NCI-H510A treated with DMSO at 0.1 percent for 48 hours (cell line): ENCODE results near the gene NAP1L1.

Experiments used
- DNase-seq: peaks from one replicate; lab custom pipeline; 2025; lab: John Stamatoyannopoulos, UW

Gene NAP1L1

DNA sequence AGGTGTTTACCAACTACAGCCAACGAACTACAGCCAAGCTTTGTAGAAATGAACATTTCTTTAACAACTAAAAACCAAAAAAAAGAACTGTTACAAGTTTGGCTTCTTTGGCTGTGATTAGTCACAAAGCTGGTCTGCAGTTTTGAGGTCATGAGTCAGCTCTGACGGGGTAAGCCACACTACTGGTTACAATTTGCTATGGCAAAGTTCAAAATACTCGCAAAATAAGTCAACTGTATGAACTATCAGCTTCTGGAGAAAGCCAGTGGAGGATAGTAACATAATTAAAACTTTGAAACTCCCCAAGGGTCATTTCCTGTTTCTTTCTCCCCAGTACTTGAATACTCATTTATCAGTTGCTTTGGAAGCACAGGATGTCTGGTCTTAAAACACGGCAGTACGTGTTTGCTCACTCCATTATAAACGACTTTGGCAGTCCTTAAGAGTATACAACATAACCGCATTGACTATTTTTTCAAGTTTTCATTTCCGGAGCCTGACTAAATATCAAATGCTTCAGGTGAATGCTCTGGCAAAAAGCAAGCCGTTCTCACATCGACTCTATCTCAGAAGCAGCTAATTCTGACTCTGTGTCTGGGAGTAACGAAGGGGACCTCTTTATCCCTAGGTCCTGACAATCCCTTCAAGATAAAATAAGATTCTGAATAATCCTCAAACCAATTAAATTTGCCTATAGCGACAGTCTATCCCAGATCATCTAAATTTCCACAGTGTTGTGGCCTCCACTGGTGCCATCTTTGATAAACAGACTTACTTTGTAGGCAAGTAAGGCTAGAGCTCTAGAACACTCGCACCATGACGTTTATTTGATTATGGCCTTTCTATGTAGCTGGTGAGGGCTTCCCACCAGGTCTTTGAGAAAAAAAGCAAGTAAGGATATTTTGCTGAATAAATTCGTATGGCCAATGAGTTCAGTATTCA lies 63.5 kb downstream of the NAP1L1 start:
- DNase-seq: peak; percentile 85

- DNase-seq: no peak
Observed at GRCh38 chr12:76020281-76020680, 64.2 kb downstream of the NAP1L1 start.

- DNase-seq: no peak
Observed at GRCh38 chr12:76018672-76019071, 65.8 kb downstream of the NAP1L1 start.

DNA sequence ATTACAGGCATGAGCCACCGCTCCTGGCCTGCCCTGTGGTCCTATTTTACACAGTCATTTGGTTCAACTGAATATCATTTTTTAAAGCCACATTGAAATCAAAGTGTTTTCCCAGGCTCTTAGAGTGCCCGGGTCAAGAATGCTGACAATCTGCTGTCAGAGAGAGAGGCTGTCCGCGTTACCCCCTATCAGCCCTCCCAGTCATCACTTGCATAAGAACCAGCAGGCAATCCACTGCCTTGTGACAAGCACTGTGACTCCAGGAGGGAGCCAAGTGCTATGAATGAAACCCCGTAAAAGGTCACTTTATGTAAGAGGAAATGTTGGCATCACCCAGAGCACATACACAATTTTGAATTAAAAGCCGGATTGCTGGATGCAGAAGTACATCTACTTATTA lies 66.4 kb downstream of the NAP1L1 start:
- no peak for DNase-seq

- DNase-seq: no peak
Observed at GRCh38 chr12:76014007-76014406, 70.5 kb downstream of the NAP1L1 start.

- DNase-seq: no peak
Observed at GRCh38 chr12:76013603-76014002, 70.9 kb downstream of the NAP1L1 start.

DNA sequence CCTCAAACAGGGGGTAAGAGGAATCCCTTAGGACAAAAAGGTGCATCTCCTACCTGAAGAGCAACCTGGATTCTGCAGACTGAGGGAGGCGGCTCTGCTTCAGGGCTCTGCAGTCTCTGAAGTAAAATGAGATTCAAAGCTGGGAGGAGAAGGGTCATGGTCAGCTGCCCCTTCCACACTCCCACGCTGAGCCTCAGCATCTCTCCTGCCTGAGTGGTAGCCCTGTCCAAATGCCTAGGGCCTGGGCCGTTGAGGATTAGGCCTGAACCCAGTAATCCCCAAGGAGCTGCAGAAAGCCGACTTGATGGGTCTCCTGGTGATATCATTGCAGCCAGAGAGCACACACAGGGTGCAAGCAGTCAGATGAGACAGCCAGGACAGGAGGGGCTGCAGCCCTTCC lies 71.8 kb downstream of the NAP1L1 start:
- DNase-seq: no peak

DNA sequence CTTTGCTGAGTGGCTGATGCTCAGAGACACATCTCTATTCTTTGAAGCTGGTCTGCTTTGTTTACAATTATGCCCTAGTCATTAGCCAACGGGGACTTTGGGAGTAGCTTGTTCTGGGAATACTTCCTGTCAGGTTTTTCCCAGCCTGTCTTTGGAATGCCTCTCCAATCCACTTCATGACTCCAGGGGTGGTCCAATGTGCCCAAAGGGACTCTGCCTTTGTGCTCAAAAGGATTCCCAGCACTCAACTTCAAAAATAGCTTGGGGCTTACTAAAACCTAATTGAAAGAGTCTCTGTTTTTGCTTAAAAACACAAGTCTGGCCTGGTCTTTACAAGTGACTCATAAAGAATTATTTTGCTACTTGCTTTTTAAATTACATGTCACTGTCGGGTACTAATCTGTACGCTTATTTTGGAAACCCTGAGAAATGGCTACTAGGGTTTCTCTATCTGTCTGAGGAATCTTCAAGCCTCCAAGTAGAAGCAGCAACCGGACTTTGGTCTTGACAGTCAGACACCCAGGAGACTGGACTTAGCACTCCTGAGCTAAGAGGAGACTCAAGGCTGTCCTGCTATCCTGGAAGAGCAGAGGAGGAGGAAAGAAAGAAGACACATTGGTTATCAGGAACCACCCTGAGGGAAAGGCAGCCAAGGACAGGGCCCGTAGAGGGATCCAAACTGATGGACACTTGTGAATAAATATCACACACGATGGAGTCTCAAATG lies 73.6 kb downstream of the NAP1L1 start:
- DNase-seq: peak; percentile 68

GRCh38 chr12:76008428-76008827 lies 76.1 kb downstream of the NAP1L1 start:
- DNase-seq: no peak

GRCh38 chr12:76007640-76008039 lies 76.8 kb downstream of the NAP1L1 start:
- no peak for DNase-seq

DNA sequence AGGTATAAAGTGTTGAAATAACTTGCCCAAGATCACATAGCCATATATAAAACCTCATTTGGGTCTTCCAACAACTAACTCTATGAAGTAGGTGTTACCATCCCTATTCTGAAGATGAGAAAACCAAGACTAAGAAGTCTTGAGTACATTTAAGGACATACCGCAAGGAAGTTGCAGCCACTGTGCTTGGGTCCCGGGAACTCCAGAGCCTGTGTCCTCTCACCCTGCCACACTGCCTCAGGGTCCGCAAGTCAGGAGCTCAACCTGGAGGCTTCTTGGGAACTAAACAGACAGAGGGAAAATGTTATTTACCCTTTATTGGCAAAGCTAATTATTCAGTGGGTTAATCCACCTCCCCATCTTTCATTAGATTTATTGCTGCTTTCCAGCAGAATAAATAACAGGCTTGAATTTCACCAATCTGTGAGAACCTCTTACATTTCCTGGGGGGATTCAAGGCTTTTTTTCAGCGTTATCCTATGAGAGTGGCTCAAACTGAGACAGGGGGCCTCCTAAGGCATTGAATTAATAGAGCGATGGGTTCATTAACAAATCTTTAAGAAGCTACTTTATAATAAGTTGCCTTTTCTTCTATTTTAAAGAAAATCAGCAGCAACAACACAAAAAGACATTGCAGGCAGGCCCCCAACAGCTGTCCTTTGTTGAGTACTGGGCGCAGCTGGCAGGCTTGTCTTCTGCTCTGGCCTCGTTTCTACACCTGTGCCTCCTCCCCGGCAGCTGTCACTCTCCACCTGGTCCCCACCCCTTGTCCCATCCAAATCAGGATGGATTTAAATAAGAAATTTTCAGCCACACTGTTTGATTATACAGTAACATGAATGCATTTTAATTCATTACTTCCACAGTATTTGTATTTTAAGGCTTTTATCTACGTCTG lies 78.2 kb downstream of the NAP1L1 start:
- DNase-seq: peak; percentile 37

GRCh38 chr12:76003355-76003638 lies 81.2 kb downstream of the NAP1L1 start:
- DNase-seq: no peak

DNA sequence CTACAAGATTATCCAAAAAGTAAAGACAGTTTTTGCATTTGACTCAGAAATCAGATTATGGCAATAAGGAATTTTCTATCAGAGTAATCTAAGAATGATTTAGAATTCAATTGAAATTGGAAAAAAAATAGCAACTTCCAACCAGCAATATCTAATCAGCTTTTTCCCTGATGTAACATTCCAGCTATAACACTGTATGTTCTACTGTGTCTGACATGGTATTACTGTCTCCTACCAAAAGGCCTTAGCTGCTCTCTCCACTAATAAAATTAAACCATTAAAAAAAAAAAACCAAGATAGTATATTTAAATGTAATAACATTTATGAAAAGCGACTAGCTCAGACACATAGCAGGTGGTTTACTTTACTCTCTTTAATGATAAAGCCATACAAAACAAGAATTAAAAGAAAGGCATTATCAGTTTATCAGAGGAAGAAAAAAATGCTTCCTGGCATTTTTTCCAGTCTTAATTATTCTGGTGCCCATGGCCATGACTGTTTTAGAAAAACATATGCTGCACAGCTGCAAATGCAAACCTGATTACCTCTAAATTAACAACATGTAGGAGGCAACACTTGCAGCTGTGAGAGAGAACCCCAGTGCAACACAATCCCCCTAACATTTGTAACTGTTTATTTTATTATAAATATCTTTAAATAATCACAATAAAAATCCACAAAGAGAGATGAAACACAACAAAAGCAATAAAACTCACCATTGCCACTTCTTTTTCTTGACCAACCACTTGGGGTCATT lies 81.7 kb downstream of the NAP1L1 start:
- DNase-seq: no peak

DNA sequence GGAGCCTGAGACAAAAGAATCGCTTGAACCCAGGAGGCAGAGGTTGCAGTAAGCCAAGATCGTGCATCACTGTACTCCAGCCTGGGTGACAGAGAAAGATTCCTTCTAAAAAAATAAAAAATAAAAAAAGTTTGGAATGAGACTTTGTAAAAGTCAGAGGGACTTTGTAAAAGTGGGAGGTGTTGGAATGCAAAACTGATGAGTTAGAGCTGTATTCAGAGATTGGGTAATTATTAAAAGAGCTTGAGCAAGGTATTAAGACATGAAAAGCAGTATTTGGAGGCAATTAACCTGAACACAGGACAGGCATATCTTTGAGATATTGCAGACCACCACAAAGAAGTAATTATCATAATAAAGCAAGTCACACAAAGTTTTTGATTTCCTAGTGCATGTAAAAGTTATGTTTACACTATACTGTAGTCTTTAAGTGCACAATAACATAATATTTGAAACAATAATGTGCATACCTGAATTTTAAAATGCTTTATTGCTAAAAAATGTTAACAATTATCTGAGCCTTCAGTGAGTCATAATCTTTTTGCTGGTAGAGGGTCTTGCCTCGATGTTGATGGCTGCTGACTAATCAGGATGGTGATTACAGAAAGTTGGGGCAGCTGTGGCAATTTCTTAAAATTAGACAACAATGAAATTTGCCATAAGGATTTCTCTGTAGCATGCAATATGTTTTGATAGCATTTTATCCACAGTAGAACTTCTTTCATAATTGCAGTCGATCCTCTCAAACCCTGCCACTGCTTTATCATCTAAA lies 86.0 kb downstream of the NAP1L1 start:
- no peak for DNase-seq

DNA sequence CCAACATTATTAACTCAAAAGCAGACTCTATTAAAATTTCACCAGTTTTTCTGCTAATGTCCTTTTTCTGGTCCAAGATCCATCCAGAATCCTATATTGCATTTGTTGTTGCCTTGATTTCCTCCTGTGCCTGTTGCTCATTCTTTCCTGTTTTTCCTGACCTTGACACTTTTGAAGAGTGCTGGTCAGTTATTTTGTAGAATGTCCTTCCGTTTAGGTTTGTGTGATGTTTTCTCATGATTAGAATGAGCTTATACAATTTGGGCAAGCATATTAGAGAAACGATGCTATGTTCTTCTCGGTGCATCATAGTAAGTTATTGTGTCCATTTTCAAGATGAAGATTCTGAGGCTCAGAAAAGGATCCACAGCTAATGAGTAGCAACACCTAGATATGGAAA lies 86.8 kb downstream of the NAP1L1 start:
- DNase-seq: no peak

DNA sequence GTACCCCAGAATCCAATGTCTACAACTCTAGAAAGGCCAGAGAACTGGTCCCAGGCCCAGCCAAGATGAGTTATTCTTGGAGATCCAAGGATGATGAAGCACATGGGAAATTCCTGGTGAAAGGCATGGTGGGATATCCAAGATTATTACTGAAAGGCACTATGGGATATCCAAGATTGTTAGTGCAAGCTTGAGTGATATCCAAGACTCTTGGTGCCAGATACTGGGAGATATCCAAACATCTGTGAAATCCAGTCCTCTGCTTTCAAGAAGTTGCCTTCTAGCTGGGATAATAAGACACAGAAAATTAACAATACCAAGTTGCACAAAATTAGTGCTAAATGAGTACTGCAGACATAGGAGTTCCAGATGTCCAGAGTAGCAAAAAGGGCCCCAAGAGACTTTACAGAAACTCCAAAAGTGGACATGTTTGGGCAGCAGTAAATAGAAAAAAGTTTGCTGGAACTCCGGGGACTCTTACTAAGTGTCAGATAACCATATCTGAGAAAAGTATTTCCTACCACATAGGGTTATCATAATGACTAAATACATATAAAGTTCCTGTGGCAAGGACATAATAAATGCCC lies 87.5 kb downstream of the NAP1L1 start:
- DNase-seq: no peak

DNA sequence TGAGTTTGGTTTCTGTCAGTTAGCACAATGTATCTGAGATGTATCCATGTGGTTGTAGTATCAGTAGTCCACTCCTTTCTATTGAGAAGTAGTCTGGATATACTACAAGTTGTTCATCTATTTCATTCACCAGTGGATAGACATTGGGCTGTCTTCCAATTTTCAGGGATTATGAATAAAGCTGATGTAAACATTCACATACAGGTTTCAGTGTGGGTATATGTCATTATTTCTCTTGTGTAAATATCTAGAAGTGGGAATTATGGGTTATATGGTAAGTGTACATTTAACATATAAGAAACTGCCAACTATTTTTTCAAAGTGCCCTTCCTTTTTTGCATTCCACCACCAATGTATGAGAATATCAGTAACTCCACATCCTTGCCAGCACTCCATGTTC lies 88.8 kb downstream of the NAP1L1 start:
- no peak for DNase-seq

DNA sequence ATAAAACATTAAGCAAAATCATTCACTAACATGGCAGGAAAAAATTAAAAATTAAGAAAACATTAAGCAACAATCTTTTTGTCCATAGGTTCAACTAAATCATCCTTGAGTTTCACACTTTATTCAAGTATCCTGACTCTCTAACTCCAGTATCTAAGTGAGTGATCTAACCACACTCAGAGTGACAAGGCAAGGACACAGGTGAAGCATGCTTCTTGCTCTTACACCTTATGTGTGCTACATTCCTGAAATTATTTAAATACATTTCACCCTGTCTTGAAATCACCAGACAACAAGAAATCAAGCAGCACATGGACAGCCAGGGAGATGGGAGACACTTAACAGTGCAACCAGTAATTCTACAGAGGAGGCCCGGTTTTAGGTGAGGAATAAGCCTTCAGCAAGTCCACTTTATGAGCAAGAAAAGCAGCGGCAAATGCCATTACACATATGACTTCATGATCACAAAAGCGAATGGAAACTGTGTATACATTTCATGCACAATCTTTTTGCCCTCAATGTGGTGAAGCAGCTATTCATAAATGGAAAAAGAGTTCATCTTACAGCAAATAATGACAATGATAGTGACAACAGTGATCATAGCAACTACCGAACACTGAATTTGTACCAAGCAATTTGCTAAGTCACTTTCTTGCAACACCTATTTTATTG lies 90.3 kb downstream of the NAP1L1 start:
- no peak for DNase-seq

DNA sequence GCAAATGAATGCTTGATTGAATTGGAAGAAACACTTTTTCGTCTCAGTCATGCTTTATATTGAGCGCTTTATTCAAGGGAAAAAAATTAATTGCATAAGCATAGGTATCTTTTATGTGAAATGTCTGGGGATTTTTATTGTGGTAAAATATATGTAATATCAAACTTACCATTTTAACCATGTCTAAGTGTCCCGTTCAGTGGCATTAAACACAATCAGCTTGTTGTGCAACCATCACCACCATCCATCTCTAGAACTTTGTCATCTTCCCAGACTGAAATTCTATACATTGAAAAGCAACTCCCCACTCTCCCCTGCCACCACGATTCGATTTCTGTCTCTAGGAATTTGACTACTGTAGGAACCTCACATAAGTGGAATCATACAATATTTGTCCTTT lies 92.7 kb downstream of the NAP1L1 start:
- DNase-seq: no peak
